ENCODE data around the gene KLF9. TPM values are rescaled to one million over a fixed set of nuclear protein-coding genes. Genes with fewer than 3 reads are reported as not detected.
A peak's percentile ranks its signal among the peaks of the same experiment; 100 is the strongest.

Gene KLF9
- total RNA-seq, 3 donors from 2014 or later, result 129 to 223 (median 206) TPM

DNA sequence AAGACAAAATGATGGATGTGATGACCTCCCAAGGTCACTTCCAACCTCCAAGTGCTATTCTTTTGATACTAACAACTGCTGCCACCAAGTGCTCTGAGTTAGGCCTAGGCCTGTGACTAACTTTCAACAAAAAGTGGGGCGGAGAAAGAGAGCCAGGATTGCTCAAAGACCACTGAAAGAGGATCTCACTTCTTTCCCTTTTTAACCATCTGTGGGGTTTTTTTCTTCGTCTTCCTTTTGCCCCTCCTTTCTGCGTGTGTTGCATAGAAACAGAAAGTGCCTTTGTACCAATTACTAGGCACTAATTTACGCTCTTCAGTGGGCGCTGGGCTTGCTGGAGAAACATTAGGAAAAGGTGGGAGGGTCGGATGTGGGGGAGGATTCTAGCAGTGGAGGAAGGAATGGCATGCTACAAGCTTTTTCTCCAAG, 8.0 kb downstream of the KLF9 start:
- Histone ChIP-seq H3K9me3 (no peaks in the 10 kb centered on the region), H3K36me3 (no peaks in the 10 kb centered on the region), H3K27ac (peak overlapping the region; percentile 66 to 77), H3K4me3 (peak overlapping the region; percentile 9 to 50 (median 25)), H3K27me3 (no peaks in the 10 kb centered on the region), H3K4me1 (peaks cover 0 to 26% of the 10 kb centered on the region in 2 donors)
- TF ChIP-seq, protein P1, sequence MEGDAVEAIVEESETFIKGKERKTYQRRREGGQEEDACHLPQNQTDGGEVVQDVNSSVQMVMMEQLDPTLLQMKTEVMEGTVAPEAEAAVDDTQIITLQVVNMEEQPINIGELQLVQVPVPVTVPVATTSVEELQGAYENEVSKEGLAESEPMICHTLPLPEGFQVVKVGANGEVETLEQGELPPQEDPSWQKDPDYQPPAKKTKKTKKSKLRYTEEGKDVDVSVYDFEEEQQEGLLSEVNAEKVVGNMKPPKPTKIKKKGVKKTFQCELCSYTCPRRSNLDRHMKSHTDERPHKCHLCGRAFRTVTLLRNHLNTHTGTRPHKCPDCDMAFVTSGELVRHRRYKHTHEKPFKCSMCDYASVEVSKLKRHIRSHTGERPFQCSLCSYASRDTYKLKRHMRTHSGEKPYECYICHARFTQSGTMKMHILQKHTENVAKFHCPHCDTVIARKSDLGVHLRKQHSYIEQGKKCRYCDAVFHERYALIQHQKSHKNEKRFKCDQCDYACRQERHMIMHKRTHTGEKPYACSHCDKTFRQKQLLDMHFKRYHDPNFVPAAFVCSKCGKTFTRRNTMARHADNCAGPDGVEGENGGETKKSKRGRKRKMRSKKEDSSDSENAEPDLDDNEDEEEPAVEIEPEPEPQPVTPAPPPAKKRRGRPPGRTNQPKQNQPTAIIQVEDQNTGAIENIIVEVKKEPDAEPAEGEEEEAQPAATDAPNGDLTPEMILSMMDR (IDR thresholded peaks at IDR 0.05), result no peak
- TF ChIP-seq POLR2AphosphoS5 (IDR thresholded peaks at IDR 0.05), result peak in 1 of 3 donors; percentile 47
- peak in 1 of 2 donors; percentile 18 for DNase-seq (ENCODE audit: low spot score in 2 of 2)
- intact Hi-C loops (cut with DNase I; ENCODE audit: low total_unique reads), result no loop called here

DNA sequence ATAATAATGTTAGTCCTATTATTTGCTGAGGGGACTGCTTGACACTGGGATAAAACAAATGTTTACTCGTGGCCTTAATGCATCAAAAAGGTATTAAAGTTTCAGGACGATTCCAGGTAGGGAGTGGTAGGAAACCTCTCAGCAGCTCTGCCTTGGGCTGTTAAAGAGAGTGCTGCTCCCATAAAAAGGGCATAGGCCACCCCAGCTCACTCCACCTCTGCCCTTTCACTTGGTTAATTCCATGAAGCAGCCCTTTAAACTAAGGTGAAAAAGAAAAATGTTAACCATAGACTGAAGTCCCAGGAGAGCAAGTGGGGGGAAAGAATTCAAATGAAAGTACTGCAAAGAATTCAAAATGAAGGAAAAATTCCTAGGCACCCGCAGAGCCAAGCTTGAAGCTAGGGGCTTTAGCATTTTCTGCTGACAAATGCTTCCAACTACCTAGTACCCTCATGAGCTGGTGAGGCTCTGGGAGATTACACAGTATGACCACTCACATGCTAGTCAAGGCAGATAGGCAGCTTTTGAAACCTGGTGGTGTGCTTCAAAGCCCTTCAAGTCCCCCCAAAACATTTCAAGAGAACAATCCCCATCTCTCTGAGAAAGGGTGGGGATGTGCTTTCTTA, 8.5 kb downstream of the KLF9 start:
- intact Hi-C loops (cut with DNase I; ENCODE audit: low total_unique reads), result no loop called here
- Histone ChIP-seq H3K9me3 (no peaks in the 10 kb centered on the region), H3K36me3 (no peaks in the 10 kb centered on the region), H3K4me3 (peak overlapping the region; percentile 9 to 50 (median 25)), H3K4me1 (peaks cover 0 to 26% of the 10 kb centered on the region in 2 donors), H3K27me3 (no peaks in the 10 kb centered on the region), H3K27ac (peak overlapping the region; percentile 66 to 77)
- TF ChIP-seq POLR2AphosphoS5 (IDR thresholded peaks at IDR 0.05), result no peak
- TF ChIP-seq, protein P1 (IDR thresholded peaks at IDR 0.05), result no peak
- no peak for TF ChIP-seq POLR2A (IDR thresholded peaks at IDR 0.05)
- peak in 1 of 2 donors; percentile 11 for DNase-seq (ENCODE audit: low spot score in 2 of 2)

GRCh38 chr9:70404261-70404660, 10.2 kb downstream of the KLF9 start:
- Histone ChIP-seq H3K27me3 (no peaks in the 10 kb centered on the region), H3K9me3 (no peaks in the 10 kb centered on the region), H3K4me3 (peak overlapping the region in 1 of 3 donors; percentile 39), H3K36me3 (no peaks in the 10 kb centered on the region), H3K4me1 (peaks cover 0 to 22% of the 10 kb centered on the region in 2 donors), H3K27ac (peak overlapping the region; percentile 29 to 73)
- TF ChIP-seq, protein P1 (IDR thresholded peaks at IDR 0.05), result no peak
- TF ChIP-seq POLR2A (IDR thresholded peaks at IDR 0.05), result no peak
- no peak for TF ChIP-seq POLR2AphosphoS5 (IDR thresholded peaks at IDR 0.05)
- DNase-seq (ENCODE audit: low spot score in 2 of 2), result peak in 1 of 2 donors; percentile 15
- intact Hi-C loops (cut with DNase I; ENCODE audit: low total_unique reads), result no loop called here

DNA sequence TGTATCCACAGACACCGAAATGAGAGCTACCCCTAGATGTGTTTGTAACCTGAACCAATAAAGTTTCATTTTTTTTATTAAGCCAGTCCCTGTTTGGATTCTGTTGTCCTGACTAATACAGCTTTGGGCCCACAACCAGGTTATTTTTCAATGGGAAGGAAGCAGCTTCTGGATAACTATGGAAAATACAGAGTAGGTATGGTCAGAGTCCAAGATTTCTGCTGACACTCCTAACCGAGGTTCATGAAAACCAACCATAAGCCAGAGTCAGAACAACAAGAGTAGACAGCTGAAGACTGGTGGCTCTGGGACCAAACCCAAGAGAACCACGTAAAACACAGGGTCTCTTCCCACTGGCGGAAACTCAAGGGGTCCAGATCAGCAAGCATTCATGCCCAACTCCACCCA, 10.8 kb downstream of the KLF9 start:
- intact Hi-C loops (cut with DNase I; ENCODE audit: low total_unique reads), result no loop called here
- Histone ChIP-seq H3K36me3 (no peaks in the 10 kb centered on the region), H3K9me3 (no peaks in the 10 kb centered on the region), H3K4me3 (peak overlapping the region in 2 of 3 donors; percentile 7 to 39), H3K4me1 (peaks cover 0 to 21% of the 10 kb centered on the region in 2 donors), H3K27me3 (no peaks in the 10 kb centered on the region), H3K27ac (peak overlapping the region; percentile 33 to 73)
- DNase-seq (ENCODE audit: low spot score in 2 of 2), result peak in 1 of 2 donors; percentile 14
- no peak for TF ChIP-seq POLR2AphosphoS5 (IDR thresholded peaks at IDR 0.05)
- no peak for TF ChIP-seq POLR2A (IDR thresholded peaks at IDR 0.05)
- TF ChIP-seq, protein P1 (IDR thresholded peaks at IDR 0.05), result no peak

DNA sequence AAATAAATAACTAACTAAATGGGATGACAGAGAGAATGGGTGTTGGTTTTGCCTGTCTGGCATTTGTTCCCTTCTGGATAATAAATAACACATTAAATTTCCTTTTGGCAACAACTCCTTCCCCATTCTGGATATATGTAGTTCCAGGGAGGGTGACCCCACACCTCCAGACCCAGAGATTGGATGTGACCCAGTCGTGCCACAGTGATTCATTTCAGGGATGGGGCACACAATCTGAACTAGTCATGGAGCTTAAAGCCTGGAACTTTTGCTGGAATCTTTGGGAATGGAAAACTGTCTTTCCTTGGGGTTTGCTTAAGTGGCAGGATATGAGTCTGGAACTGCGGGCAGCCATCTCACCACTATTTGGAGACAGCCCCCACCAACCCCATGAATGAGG, 11.3 kb downstream of the KLF9 start:
- intact Hi-C loops (cut with DNase I; ENCODE audit: low total_unique reads), result no loop called here
- peak in 1 of 2 donors; percentile 14 for DNase-seq (ENCODE audit: low spot score in 2 of 2)
- TF ChIP-seq POLR2A (IDR thresholded peaks at IDR 0.05) (no peak), POLR2AphosphoS5 (IDR thresholded peaks at IDR 0.05) (no peak)
- TF ChIP-seq, protein P1 (IDR thresholded peaks at IDR 0.05), result no peak
- no peaks in the 10 kb centered on the region for H3K36me3 ChIP-seq
- H3K4me3 ChIP-seq, result peak overlapping the region in 2 of 3 donors; percentile 7 to 39
- H3K27ac ChIP-seq, result peak overlapping the region; percentile 33 to 73
- H3K27me3 ChIP-seq, result no peaks in the 10 kb centered on the region
- peaks cover 0 to 21% of the 10 kb centered on the region in 2 donors for H3K4me1 ChIP-seq
- H3K9me3 ChIP-seq, result no peaks in the 10 kb centered on the region
